A549 (cell line): ENCODE measurements around the gene NNMT. TPM values are rescaled to one million over a fixed set of nuclear protein-coding genes. Genes with fewer than 3 reads are reported as not detected.

Experiments used
- ATAC-seq, 2 experiments: fragments of 200-7000 bp in 1 of 2; fragments of >200 bp in 1 of 2; cut with Nextera tagmentation in 1 of 2; cut with Tn5 transposase in 1 of 2; 3 replicates each; pipeline versions ENCODE4 v1.8.0 to v1.9.1; 2018 to 2020; ENCODE audit warnings: mild to moderate bottlenecking in 1 of 2, moderate library complexity in 1 of 2
- CTCF ChIA-PET: fragments of 300-600 bp; sonication (Branson Sonifier 250); formaldehyde crosslinking; extraction: SDS; loops from one replicate; lab custom pipeline; 2021; ENCODE audit warnings: antibody characterized with exemption, inconsistent platforms; lab: Yijun Ruan, JAX
- POLR2A ChIA-PET: fragments of 350-600 bp; formaldehyde crosslinking; extraction: SDS; loops from one replicate; lab custom pipeline; 2021; ENCODE audit warnings: antibody characterized with exemption, inconsistent platforms; lab: Yijun Ruan, JAX
- DNase-seq, 2 experiments: peaks; one replicate each; pipeline versions ENCODE4 v3.0.0 to v3.0.0-alpha.2; 2011 to 2016; ENCODE audit warnings: low read depth in 1 of 2, low spot score in 1 of 2
- FAIRE-seq: peaks from 2 replicates; lab custom pipeline; 2011; peaks lifted over from hg19 to GRCh38; lab: Jason Lieb, UNC
- H3K27ac ChIP-seq, 2 experiments: fragments of >200 bp; sonication (Bioruptor Twin); formaldehyde crosslinking; 3 replicates each; pipeline ENCODE4 v1.5.1; 2016 to 2017
- H3K4me1 ChIP-seq: fragments of >200 bp; sonication (Bioruptor Twin); formaldehyde crosslinking; 3 replicates; pipeline ENCODE4 v1.6.1; 2016
- H3K4me2 ChIP-seq: fragments of >200 bp; sonication (Bioruptor Twin); formaldehyde crosslinking; 3 replicates; pipeline ENCODE4 v1.6.1; 2016
- H3K4me3 ChIP-seq: fragments of >200 bp; sonication (Bioruptor Twin); formaldehyde crosslinking; 3 replicates; pipeline ENCODE4 v1.5.1; 2016
- H3K9me3 ChIP-seq: fragments of >200 bp; sonication (Bioruptor Twin); formaldehyde crosslinking; 3 replicates; pipeline ENCODE4 v1.6.1; 2016
- BCL3 ChIP-seq: fragments of >200 bp; sonication (Bioruptor Twin); formaldehyde crosslinking; IDR thresholded peaks from 3 replicates; pipeline ENCODE4 v1.6.1; 2016
- CBX8 ChIP-seq: fragments of 200-600 bp; sonication (generic); IDR thresholded peaks from 2 replicates; pipeline ENCODE4 v1.6.1; 2016
- CTCF ChIP-seq: fragments of >200 bp; sonication (Bioruptor Twin); formaldehyde crosslinking; IDR thresholded peaks from 3 replicates; pipeline ENCODE4 v1.5.1; 2016
- EHF ChIP-seq: fragments of 250-450 bp; sonication (Bioruptor Pico); IDR thresholded peaks from 2 replicates; pipeline ENCODE4 v1.5.0; 2020; ENCODE audit warnings: mild to moderate bottlenecking
- EHMT2 ChIP-seq: fragments of 200-600 bp; sonication (generic); IDR thresholded peaks from 2 replicates; pipeline ENCODE4 v1.6.1; 2016; ENCODE audit warnings: antibody characterized with exemption, low read depth, mild to moderate bottlenecking, moderate library complexity
- ELK1 ChIP-seq: fragments of 150-350 bp; IDR thresholded peaks from 2 replicates; pipeline ENCODE4 v1.6.1; 2014; ENCODE audit warnings: low read depth, mild to moderate bottlenecking, low read length
- HOXB13 ChIP-seq: fragments of 250-450 bp; sonication (Bioruptor Pico); IDR thresholded peaks from 2 replicates; pipeline ENCODE4 v1.5.0; 2020; ENCODE audit warnings: low read depth, mild to moderate bottlenecking, moderate library complexity
- JUN ChIP-seq, 2 experiments: fragments of >200 bp; sonication (Bioruptor Twin); formaldehyde crosslinking; IDR thresholded peaks; 2 replicates in 1 of 2; 3 replicates in 1 of 2; pipeline ENCODE4 v1.6.1; 2016 to 2017
- JUNB ChIP-seq: fragments of >200 bp; sonication (Bioruptor Twin); formaldehyde crosslinking; IDR thresholded peaks from 2 replicates; pipeline ENCODE4 v1.6.1; 2016
- MAZ ChIP-seq: fragments of 150-350 bp; IDR thresholded peaks from 2 replicates; pipeline ENCODE4 v1.6.1; 2014; ENCODE audit warnings: antibody characterized with exemption, low read depth, low read length, borderline replicate concordance
- MYC ChIP-seq: IDR thresholded peaks from 2 replicates; pipeline ENCODE4 v1.6.1; 2012; ENCODE audit warnings: mild to moderate bottlenecking, inconsistent platforms, low read length, improper control_type of control experiment, borderline replicate concordance
- NFE2L2 ChIP-seq: fragments of 150-350 bp; conservative IDR thresholded peaks from 2 replicates; pipeline ENCODE4 v1.6.1; 2014; ENCODE audit warnings: low read length
- NPAS2 ChIP-seq: fragments of 250-450 bp; sonication (Bioruptor Pico); IDR thresholded peaks from 2 replicates; pipeline ENCODE4 v1.8.0; 2022; ENCODE audit warnings: mild to moderate bottlenecking, moderate library complexity, borderline replicate concordance
- PHF8 ChIP-seq: fragments of 200-600 bp; sonication (generic); IDR thresholded peaks from 2 replicates; pipeline ENCODE4 v1.6.1; 2016; ENCODE audit warnings: low read depth, mild to moderate bottlenecking, antibody characterized with exemption, moderate library complexity, borderline replicate concordance
- RAD21 ChIP-seq, 2 experiments: fragments of >200 bp in 1 of 2; sonication (Bioruptor Twin) in 1 of 2; formaldehyde crosslinking in 1 of 2; IDR thresholded peaks in 1 of 2; conservative IDR thresholded peaks in 1 of 2; 2 replicates in 1 of 2; 3 replicates in 1 of 2; pipeline ENCODE4 v1.6.1; 2012 to 2018; ENCODE audit warnings: inconsistent platforms in 1 of 2
- RFX5 ChIP-seq: fragments of 450-650 bp; IDR thresholded peaks from 2 replicates; pipeline ENCODE4 v1.7.1; 2014; ENCODE audit warnings: antibody characterized with exemption, mild to moderate bottlenecking, moderate library complexity
- SMC3 ChIP-seq: fragments of >200 bp; sonication (Bioruptor Twin); formaldehyde crosslinking; IDR thresholded peaks from 3 replicates; pipeline ENCODE4 v1.6.1; 2018; ENCODE audit warnings: inconsistent platforms
- SREBF2 ChIP-seq: fragments of 450-650 bp; IDR thresholded peaks from 2 replicates; pipeline ENCODE4 v1.6.1; 2014; ENCODE audit warnings: mild to moderate bottlenecking, moderate library complexity
- TFCP2L1 ChIP-seq: fragments of 250-450 bp; sonication (Bioruptor Pico); IDR thresholded peaks from 2 replicates; pipeline ENCODE4 v1.5.0; 2021; ENCODE audit warnings: mild to moderate bottlenecking
- USF2 ChIP-seq: fragments of 450-650 bp; IDR thresholded peaks from 2 replicates; pipeline ENCODE4 v1.6.1; 2014; ENCODE audit warnings: antibody characterized with exemption
- WGBS: methylation state at CpG from one replicate; pipeline ENCODE4 v1.1.6; 2017; ENCODE audit errors: missing lambda C conversion rate; 5-methylcytosine and 5-hydroxymethylcytosine counted together
- polyA plus RNA-seq, 4 experiments: library from polyadenylated mRNA; depleted of rRNA in 3 of 4; stranded (reverse); fragments of >200 nt; fragmentation: RNase III in 1 of 4; extraction: RNeasy Plus Mini Kit Qiagen cat#74134 plus additional on column Dnase treatment in 1 of 4; gene quantifications; 2 replicates in 3 of 4; 3 replicates in 1 of 4; pipeline ENCODE4 v1.2.3, GENCODE V29; 2011 to 2017

Gene NNMT
- polyA plus RNA-seq, 2 of the 4 experiments (the other 2 are of a cell fraction), result 285 to 421 TPM

- TF ChIP-seq MYC (no peak), SMC3 (no peak), CBX8 (no peak)
- TF ChIP-seq, all 56 proteins: peak for 0
Observed at GRCh38 chr11:114260483-114260882, 35.7 kb upstream of the NNMT start (continued).

- no peak for FAIRE-seq
- DNase-seq, result no peak
- H3K4me1 ChIP-seq, result 0 out of 3 replicates have a peak, but pooled peaks cover 5% of the 10 kb centered on the region
- 69% methylated on average over 7 of the region's 7 CpGs for WGBS
- ChIA-PET POLR2A (no interaction called here), CTCF (interaction anchor here (0.6 to 11.2 kb wide), 51 partner anchors 10 to 1462 kb away, joined by 3 to 315 read pairs (median 7); partner anchors contain the start of gene HTR3B)
- TF ChIP-seq BCL3, result no peak
- TF ChIP-seq NFE2L2, result no peak
- TF ChIP-seq MYC, result no peak
- no peak for TF ChIP-seq TFCP2L1
- TF ChIP-seq RFX5, result no peak
- no peak for TF ChIP-seq MAZ
- TF ChIP-seq CTCF, result no peak
- no peak for TF ChIP-seq EHF (CRISPR knock-in tag)
- no peak for TF ChIP-seq SREBF2
- TF ChIP-seq JUN (IDR thresholded peaks at IDR 0.05), result no peak
- no peak for TF ChIP-seq EHMT2
- TF ChIP-seq USF2, result no peak
- no peak for TF ChIP-seq ELK1
- H3K27ac ChIP-seq, result no peak overlapping the region
- no peak overlapping the region for H3K4me2 ChIP-seq
- no peak for ATAC-seq
- no peak overlapping the region for H3K4me3 ChIP-seq
- H3K9me3 ChIP-seq, result no peaks in the 10 kb centered on the region
Observed at GRCh38 chr11:114261791-114262190, 34.4 kb upstream of the NNMT start.

GRCh38 chr11:114262681-114263512, 33.3 kb upstream of the NNMT start:
- no peak overlapping the region for H3K4me3 ChIP-seq
- ChIA-PET POLR2A (no interaction called here), CTCF (interaction anchor here (0.8 to 11.2 kb wide), 30 partner anchors 9 to 924 kb away, joined by 3 to 315 read pairs (median 12); partner anchors contain the start of gene HTR3B)
- H3K4me2 ChIP-seq, result 0 out of 3 replicates have a peak overlapping the region, but pooled peaks have one; percentile 25
- no peak for FAIRE-seq
- WGBS, result 21% methylated on average over 9 of the region's 9 CpGs
- peak; percentile 26 to 50 for DNase-seq
- peak; percentile 85 to 90; a peak in 5 of 6 replicates for ATAC-seq
- TF ChIP-seq JUNB (no peak), RAD21 (conservative IDR thresholded peaks at IDR 0.05 in 1 of 2, IDR thresholded peaks at IDR 0.05 in 1 of 2) (peak; percentile 70 to 76), PHF8 (no peak), NPAS2 (CRISPR knock-in tag) (no peak), HOXB13 (CRISPR knock-in tag) (no peak), CTCF (peak; percentile 55; the same call in 2 of the 3 replicates), SMC3 (peak; percentile 49)
- TF ChIP-seq, all 56 proteins: peak for 3
- 0 out of 3 replicates have a peak, but pooled peaks cover 5% of the 10 kb centered on the region for H3K4me1 ChIP-seq
- no peak overlapping the region for H3K27ac ChIP-seq
- H3K9me3 ChIP-seq, result no peaks in the 10 kb centered on the region
